ENCODE data around the gene NOL6. TPM values are rescaled to one million over a fixed set of nuclear protein-coding genes. Genes with fewer than 3 reads are reported as not detected.
A peak's percentile ranks its signal among the peaks of the same experiment; 100 is the strongest.

The NOL6 gene
- total and polyA plus RNA-seq, 2 of the 13 experiments (the other 11 are each of a cell fraction or from before 2014, with no cell fraction given) = 17.0 to 30.2 TPM

DNA sequence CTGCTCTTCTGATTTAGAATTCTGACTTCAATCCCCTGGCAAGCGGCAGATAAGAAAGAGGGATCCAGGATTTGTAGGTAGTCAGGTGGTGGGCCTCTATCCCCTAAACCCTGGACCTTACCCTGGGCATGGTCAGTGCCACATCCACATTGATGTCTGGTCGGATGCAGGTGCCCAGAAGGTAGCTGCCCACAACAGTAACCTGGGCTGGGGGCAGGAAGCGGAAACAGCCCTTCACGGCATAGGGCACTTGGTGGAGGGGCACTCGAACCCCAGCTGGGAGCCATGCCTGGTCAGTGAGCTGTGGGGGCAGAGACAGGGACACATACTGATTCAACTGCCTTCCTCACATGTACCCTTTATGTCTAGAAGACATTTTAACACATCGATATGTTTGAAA, 3.8 kb downstream of the NOL6 start (continued):
- TF ChIP-seq, protein P1, sequence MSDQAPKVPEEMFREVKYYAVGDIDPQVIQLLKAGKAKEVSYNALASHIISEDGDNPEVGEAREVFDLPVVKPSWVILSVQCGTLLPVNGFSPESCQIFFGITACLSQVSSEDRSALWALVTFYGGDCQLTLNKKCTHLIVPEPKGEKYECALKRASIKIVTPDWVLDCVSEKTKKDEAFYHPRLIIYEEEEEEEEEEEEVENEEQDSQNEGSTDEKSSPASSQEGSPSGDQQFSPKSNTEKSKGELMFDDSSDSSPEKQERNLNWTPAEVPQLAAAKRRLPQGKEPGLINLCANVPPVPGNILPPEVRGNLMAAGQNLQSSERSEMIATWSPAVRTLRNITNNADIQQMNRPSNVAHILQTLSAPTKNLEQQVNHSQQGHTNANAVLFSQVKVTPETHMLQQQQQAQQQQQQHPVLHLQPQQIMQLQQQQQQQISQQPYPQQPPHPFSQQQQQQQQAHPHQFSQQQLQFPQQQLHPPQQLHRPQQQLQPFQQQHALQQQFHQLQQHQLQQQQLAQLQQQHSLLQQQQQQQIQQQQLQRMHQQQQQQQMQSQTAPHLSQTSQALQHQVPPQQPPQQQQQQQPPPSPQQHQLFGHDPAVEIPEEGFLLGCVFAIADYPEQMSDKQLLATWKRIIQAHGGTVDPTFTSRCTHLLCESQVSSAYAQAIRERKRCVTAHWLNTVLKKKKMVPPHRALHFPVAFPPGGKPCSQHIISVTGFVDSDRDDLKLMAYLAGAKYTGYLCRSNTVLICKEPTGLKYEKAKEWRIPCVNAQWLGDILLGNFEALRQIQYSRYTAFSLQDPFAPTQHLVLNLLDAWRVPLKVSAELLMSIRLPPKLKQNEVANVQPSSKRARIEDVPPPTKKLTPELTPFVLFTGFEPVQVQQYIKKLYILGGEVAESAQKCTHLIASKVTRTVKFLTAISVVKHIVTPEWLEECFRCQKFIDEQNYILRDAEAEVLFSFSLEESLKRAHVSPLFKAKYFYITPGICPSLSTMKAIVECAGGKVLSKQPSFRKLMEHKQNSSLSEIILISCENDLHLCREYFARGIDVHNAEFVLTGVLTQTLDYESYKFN (CRISPR knock-in tag; conservative IDR thresholded peaks at IDR 0.05) = no peak
- no peak for TF ChIP-seq U2AF2 (IDR thresholded peaks at IDR 0.05; ENCODE audit: low read depth, low read length)
- TF ChIP-seq, protein P2, sequence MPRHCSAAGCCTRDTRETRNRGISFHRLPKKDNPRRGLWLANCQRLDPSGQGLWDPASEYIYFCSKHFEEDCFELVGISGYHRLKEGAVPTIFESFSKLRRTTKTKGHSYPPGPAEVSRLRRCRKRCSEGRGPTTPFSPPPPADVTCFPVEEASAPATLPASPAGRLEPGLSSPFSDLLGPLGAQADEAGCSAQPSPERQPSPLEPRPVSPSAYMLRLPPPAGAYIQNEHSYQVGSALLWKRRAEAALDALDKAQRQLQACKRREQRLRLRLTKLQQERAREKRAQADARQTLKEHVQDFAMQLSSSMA (CRISPR knock-in tag; IDR thresholded peaks at IDR 0.05) = no peak

DNA sequence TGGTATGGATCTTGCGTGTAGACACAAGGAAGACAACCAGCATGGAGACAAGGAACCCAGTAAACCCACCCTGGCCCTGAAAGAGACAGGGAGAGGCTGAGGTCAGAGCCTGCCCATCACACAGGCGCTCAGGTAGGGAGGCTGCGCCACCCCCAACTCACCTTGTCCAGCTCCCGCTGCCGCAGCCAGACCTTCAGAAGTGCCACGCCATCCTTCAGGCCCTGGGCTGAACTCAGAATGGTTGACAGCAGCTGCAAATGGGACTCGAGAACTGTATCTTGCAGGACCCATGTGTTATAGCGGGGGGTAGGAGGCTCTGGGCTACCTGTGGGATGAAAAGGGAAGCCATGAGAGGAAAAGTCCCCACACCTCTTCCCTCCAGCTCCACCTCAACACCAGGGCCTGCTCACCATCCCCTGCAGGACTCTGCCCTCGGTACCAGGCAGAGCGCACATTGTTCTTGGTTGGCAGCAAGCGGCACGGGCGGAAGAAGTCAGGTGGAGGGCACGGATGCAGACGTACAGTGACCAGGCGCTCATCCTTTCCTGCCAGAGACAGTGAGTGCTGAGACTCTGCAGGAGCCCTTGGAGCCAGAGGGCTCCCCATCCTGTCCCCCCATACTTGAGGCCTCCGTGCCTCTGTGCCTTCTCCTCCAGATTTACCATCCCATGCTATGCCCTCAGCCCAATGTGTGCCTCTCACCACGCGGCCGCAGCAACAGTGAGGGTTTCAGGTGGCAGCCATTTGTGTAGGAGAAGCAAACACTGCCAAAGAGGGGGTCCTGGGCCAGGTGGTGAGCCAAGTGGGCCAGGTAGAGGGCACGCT, 4.7 kb downstream of the NOL6 start:
- FAIRE-seq = no peak
- Histone ChIP-seq H3K27me3 (ENCODE audit: control insufficient read depth in 1 of 2, insufficient read depth in 2 of 2, low read length in 2 of 2) (no peaks in the 10 kb centered on the region; a peak in 1 of 5 replicates), H3K4me3 (replicated peaks in 1 of 3; ENCODE audit: insufficient read depth in 1 of 3, low read depth in 2 of 3, low read length in 3 of 3) (no peak overlapping the region), H3K4me1 (ENCODE audit: insufficient read depth, low read length) (peaks cover 25% of the 10 kb centered on the region), H2AFZ (ENCODE audit: low read length) (no peak overlapping the region), H3K79me2 (ENCODE audit: insufficient read depth, low read length) (peaks cover 18% of the 10 kb centered on the region), H3K4me2 (ENCODE audit: low read depth, low read length) (no peak overlapping the region), H3K9ac (ENCODE audit: insufficient read depth, low read depth, low read length) (no peak overlapping the region), H3K27ac (ENCODE audit: extremely low read length, insufficient read depth, low read length) (no peak overlapping the region), H3K9me3 (ENCODE audit: low read length) (no peaks in the 10 kb centered on the region), H3K36me3 (replicated peaks in 1 of 2; ENCODE audit: control insufficient read depth in 1 of 2, insufficient read depth in 2 of 2, low read length in 2 of 2) (peaks cover 41 to 71% of the 10 kb centered on the region in 2 experiments), H4K20me1 (ENCODE audit: insufficient read depth, low read length) (no peaks in the 10 kb centered on the region)
- intact Hi-C loops (cut with micrococcal nuclease; ENCODE audit: unreplicated experiment) (loop anchor here (5.0 kb wide), 1 partner anchor 52 kb away; no protein-coding TSS in a partner anchor), in situ Hi-C loops (cut with HindIII; ENCODE audit: extremely low pct_ligation_motif_present, low pct_unique_long_range_greater_than_20kb) (loop anchor here (10.0 kb wide), 2 partner anchors 94 to 174 kb away; partner anchors contain the start of gene NFX1)
- TF ChIP-seq AGO2 (optimal IDR thresholded peaks at IDR 0.05; ENCODE audit: low read depth, low read length) (peak; percentile 13), RARA (CRISPR knock-in tag; IDR thresholded peaks at IDR 0.05) (no peak)
- WGBS (ENCODE audit: low lambda C conversion rate) = 97% methylated on average over 18 of the region's 21 CpGs
- CTCF ChIA-PET (ENCODE audit: low intra/inter-chr PET ratio, low total read pairs) = no interaction called here
- no peak for ATAC-seq
- no TSS peak for BruUV-seq (replicated peaks)
- DNase-seq (ENCODE audit: low spot score) = no peak
- POLR2A ChIA-PET = no interaction called here

All from HepG2 (cell line).